ENCODE measurements around the gene MPND.

GRCh38 chr19:4310247-4311121 is 32.9 kb upstream of the MPND start:
- TF ChIP-seq CTCF (IDR thresholded peaks at IDR 0.05) = no peak
- TF ChIP-seq POLR2A (IDR thresholded peaks at IDR 0.05) = no peak
